Kidney (tissue), 14 donors: ENCODE measurements around the gene TJP1. TPM values are rescaled to one million over a fixed set of nuclear protein-coding genes. Genes with fewer than 3 reads are reported as not detected.

Experiments
- DNase-seq, 5 donors: peaks; one replicate each; pipeline ENCODE4 v3.0.0-alpha.2; 2013 to 2020
- FAIRE-seq: peaks from 2 replicates; lab custom pipeline; 2012; peaks lifted over from hg19 to GRCh38; lab: Jason Lieb, UNC
- H3K27ac ChIP-seq, 2 donors: one replicate each; pipeline ENCODE4 v1.7.0; 2013; ENCODE audit warnings: low read depth in 2 of 2, low read length in 2 of 2, inconsistent platforms in 1 of 2
- H3K27me3 ChIP-seq: one replicate; pipeline ENCODE4 v1.7.1; 2013; ENCODE audit warnings: low read length, inconsistent platforms; ENCODE audit not compliant: control insufficient read depth, insufficient read depth
- H3K36me3 ChIP-seq, 3 donors: one replicate each; pipeline versions ENCODE4 v1.7.0 to v1.7.1; 2013; ENCODE audit warnings: low read length in 3 of 3, control low read depth in 1 of 3, inconsistent platforms in 1 of 3; ENCODE audit not compliant: insufficient read depth in 3 of 3, control insufficient read depth in 2 of 3
- H3K4me1 ChIP-seq, 3 donors: one replicate each; pipeline versions ENCODE4 v1.7.0 to v1.7.1; 2013; ENCODE audit warnings: low read length in 3 of 3, inconsistent platforms in 1 of 3, low read depth in 1 of 3; ENCODE audit not compliant: control insufficient read depth in 2 of 3, insufficient read depth in 2 of 3
- H3K4me3 ChIP-seq, 3 donors: one replicate each; pipeline versions ENCODE4 v1.7.0 to v1.8.1; 2013; ENCODE audit warnings: low read length in 3 of 3, control low read depth in 1 of 3, inconsistent platforms in 1 of 3
- H3K9ac ChIP-seq, 3 donors: one replicate each; pipeline versions ENCODE4 v1.7.0 to v1.7.1; 2013; ENCODE audit warnings: low read length in 3 of 3, control low read depth in 1 of 3, inconsistent platforms in 1 of 3
- H3K9me3 ChIP-seq, 3 donors: one replicate each; pipeline versions ENCODE4 v1.7.0 to v1.7.1; 2013; ENCODE audit warnings: low read length in 3 of 3, control low read depth in 1 of 3, inconsistent platforms in 1 of 3; ENCODE audit not compliant: control insufficient read depth in 2 of 3, insufficient read depth in 1 of 3
- CTCF ChIP-seq: IDR thresholded peaks from 3 replicates; pipeline ENCODE4 v1.5.1; 2012; ENCODE audit warnings: mild to moderate bottlenecking, moderate library complexity, borderline replicate concordance; ENCODE audit not compliant: insufficient read depth; ENCODE audit errors: extremely low read depth
- intact Hi-C: fragments of 100-400 bp; cut with DNase I; formaldehyde crosslinking; loops from one replicate; pipeline ENCODE4 v1.11.1; 2022
- polyA plus RNA-seq: library from polyadenylated mRNA; stranded (reverse); fragments of 350-450 nt; fragmentation: Illumina TruSeq; extraction: RNeasy Lipid Tissue Mini Kit (QIAGEN cat#74804); gene quantifications from one replicate; pipeline ENCODE4 v1.2.3, GENCODE V29; 2014; ENCODE audit warnings: low read depth, low replicate concordance; ENCODE audit not compliant: insufficient read depth
- total RNA-seq: library from RNA; stranded (reverse); fragmentation: NEBNext Ultra II Directional; extraction: Animal tissue kit (Norgen Biotek cat#: 25700); gene quantifications from one replicate; pipeline ENCODE4 v1.2.1, GENCODE V29; 2021
- donor health status: control.
- donor health status: control.
- donor health status: control.
- donor health status: control.
- donor health status: control.
- donor health status: DM: yes; HTN: yes; CAD: no.
- donor health status: Normal renal cell carcinoma (clear cell type).

The TJP1 gene
- total and polyA plus RNA-seq, 2 donors from 2014 or later: 17.7 to 121 TPM

- Histone ChIP-seq H3K9me3 (no peaks in the 10 kb centered on the region), H3K27ac (no peak overlapping the region), H3K27me3 (no peaks in the 10 kb centered on the region), H3K4me1 (peaks cover 18 to 20% (median 19%) of the 10 kb centered on the region in 3 donors), H3K9ac (no peak overlapping the region), H3K36me3 (no peaks in the 10 kb centered on the region), H3K4me3 (no peak overlapping the region)
- no peak for TF ChIP-seq CTCF
- DNase-seq: peak in 1 of 5 donors; percentile 75
- FAIRE-seq: no peak
- intact Hi-C loops: no loop called here
Measured at GRCh38 chr15:29867241-29868000, 45.2 kb upstream of the TJP1 start.

GRCh38 chr15:29866337-29866736, 44.1 kb upstream of the TJP1 start:
- intact Hi-C loops: no loop called here
- H3K27me3 ChIP-seq: no peaks in the 10 kb centered on the region
- no peaks in the 10 kb centered on the region for H3K9me3 ChIP-seq
- TF ChIP-seq CTCF: no peak
- H3K4me1 ChIP-seq: peaks cover 12 to 16% (median 14%) of the 10 kb centered on the region in 3 donors
- no peak overlapping the region for H3K27ac ChIP-seq
- H3K36me3 ChIP-seq: no peaks in the 10 kb centered on the region
- DNase-seq (peak in 2 of 5 donors; percentile 52 to 75), FAIRE-seq (no peak)
- no peak overlapping the region for H3K9ac ChIP-seq
- no peak overlapping the region for H3K4me3 ChIP-seq

- Histone ChIP-seq H3K9me3 (no peaks in the 10 kb centered on the region), H3K36me3 (no peaks in the 10 kb centered on the region), H3K27ac (no peak overlapping the region), H3K4me1 (peaks cover 4 to 9% (median 6%) of the 10 kb centered on the region in 3 donors), H3K27me3 (no peaks in the 10 kb centered on the region), H3K9ac (no peak overlapping the region), H3K4me3 (no peak overlapping the region)
- DNase-seq (no peak), FAIRE-seq (no peak)
- intact Hi-C loops: no loop called here
- TF ChIP-seq CTCF: no peak
Measured at GRCh38 chr15:29864501-29864900, 42.2 kb upstream of the TJP1 start.
